HCT116 (cell line): ENCODE data around the gene ZFP69B. TPM values are rescaled to one million over a fixed set of nuclear protein-coding genes. Genes with fewer than 3 reads are reported as not detected.

Source experiments
- ATAC-seq: fragments of 200-7000 bp; cut with Tn5 transposase; 2 replicates; pipeline ENCODE4 v1.9.1; 2020; ENCODE audit warnings: mild to moderate bottlenecking, moderate library complexity
- BruUV-seq: library from RNA; stranded (reverse); fragments of 400-500 nt; replicated peaks from 2 replicates; lab custom pipeline; 2021; lab: Mats Ljungman, UMichigan
- CTCF ChIA-PET: fragments of 300-600 bp; sonication (Branson Sonifier 250); formaldehyde crosslinking; loops from one replicate; lab custom pipeline; 2021; ENCODE audit warnings: antibody characterized with exemption; lab: Charles Lee
- POLR2A ChIA-PET: fragments of 300-600, 350-600 bp; sonication (Branson Sonifier 250); formaldehyde crosslinking; loops from one replicate; lab custom pipeline; 2021; ENCODE audit warnings: antibody characterized with exemption; lab: Charles Lee
- RAD21 ChIA-PET, 2 experiments: fragments of 300-600 bp; sonication (Branson Sonifier 250); formaldehyde crosslinking; loops; one replicate each; lab custom pipeline; 2023; ENCODE audit warnings: low total read pairs in 2 of 2; ENCODE audit not compliant: uncharacterized antibody in 2 of 2, unreplicated experiment in 2 of 2, low non-redundant PET in 1 of 2; lab: Charles Lee
- DNase-seq: peaks from one replicate; pipeline ENCODE4 v3.0.0-alpha.2; 2010; ENCODE audit warnings: low read depth, low spot score
- H2AFZ ChIP-seq: fragments of 200-600 bp; shearing (Covaris generic), sonication (generic); 2 replicates; pipeline ENCODE4 v1.6.1; 2017; ENCODE audit warnings: low read depth, mixed run types, mixed read lengths, antibody characterized with exemption, low read length; ENCODE audit not compliant: poor library complexity, severe bottlenecking
- H3K27ac ChIP-seq: 2 replicates; pipeline ENCODE4 v1.5.1; 2012; ENCODE audit warnings: low read depth, low read length
- H3K27me3 ChIP-seq: fragments of 200-600 bp; sonication (generic); 2 replicates; pipeline ENCODE4 v1.6.1; 2016; ENCODE audit warnings: mixed run types, low read length, mixed read lengths; ENCODE audit not compliant: insufficient read depth
- H3K36me3 ChIP-seq, 2 experiments: fragments of 200-500 bp in 1 of 2; fragments of 200-600 bp in 1 of 2; sonication (Bioruptor generic) in 1 of 2; sonication (generic) in 1 of 2; 2 replicates each; pipeline versions ENCODE4 v1.5.1 to v1.6.1; 2014 to 2016; ENCODE audit warnings: low read length in 2 of 2, inconsistent platforms in 1 of 2, mixed read lengths in 1 of 2, mixed run types in 1 of 2; ENCODE audit not compliant: insufficient read depth in 2 of 2, control insufficient read depth in 1 of 2
- H3K4me1 ChIP-seq, 2 experiments: fragments of 200-600 bp in 1 of 2; sonication (generic) in 1 of 2; 2 replicates each; pipeline versions ENCODE4 v1.5.1 to v1.6.1; 2012 to 2017; ENCODE audit warnings: low read length in 2 of 2, inconsistent platforms in 1 of 2, mild to moderate bottlenecking in 1 of 2, mixed read lengths in 1 of 2, mixed run types in 1 of 2, moderate library complexity in 1 of 2; ENCODE audit not compliant: insufficient read depth in 2 of 2, control insufficient read depth in 1 of 2
- H3K4me2 ChIP-seq: fragments of 200-600 bp; sonication (generic); 2 replicates; pipeline ENCODE4 v1.6.1; 2017; ENCODE audit warnings: mixed run types, low read length, mixed read lengths
- H3K4me3 ChIP-seq, 2 experiments: fragments of 200-600 bp in 1 of 2; sonication (generic) in 1 of 2; replicated peaks in 1 of 2; 2 replicates each; pipeline ENCODE4 v1.5.1; 2011 to 2016; ENCODE audit warnings: low read length in 2 of 2, control low read depth in 1 of 2, low read depth in 1 of 2, mild to moderate bottlenecking in 1 of 2, mixed read lengths in 1 of 2, mixed run types in 1 of 2
- H3K79me2 ChIP-seq: fragments of 200-600 bp; sonication (generic); 2 replicates; pipeline ENCODE4 v1.6.1; 2017; ENCODE audit warnings: mild to moderate bottlenecking, mixed run types, low read length, moderate library complexity, mixed read lengths; ENCODE audit not compliant: insufficient read depth
- H3K9ac ChIP-seq: fragments of 200-600 bp; sonication (generic); 2 replicates; pipeline ENCODE4 v1.6.1; 2016; ENCODE audit warnings: low read length, mixed read lengths
- H3K9me2 ChIP-seq: fragments of 200-600 bp; sonication (generic), shearing (Covaris generic); 2 replicates; pipeline ENCODE4 v1.6.1; 2017; ENCODE audit warnings: mixed run types, mild to moderate bottlenecking, moderate library complexity; ENCODE audit not compliant: insufficient read depth
- H3K9me3 ChIP-seq, 2 experiments: fragments of 200-500 bp in 1 of 2; fragments of 200-600 bp in 1 of 2; sonication (Bioruptor generic) in 1 of 2; sonication (generic) in 1 of 2; 2 replicates each; pipeline ENCODE4 v1.6.1; 2014 to 2017; ENCODE audit warnings: low read length in 2 of 2, mixed read lengths in 2 of 2, inconsistent platforms in 1 of 2, low read depth in 1 of 2, mild to moderate bottlenecking in 1 of 2, mixed run types in 1 of 2, moderate library complexity in 1 of 2; ENCODE audit not compliant: control insufficient read depth in 1 of 2, insufficient read depth in 1 of 2
- H4K20me1 ChIP-seq: fragments of 200-600 bp; sonication (generic), shearing (Covaris generic); 2 replicates; pipeline ENCODE4 v1.6.1; 2017; ENCODE audit warnings: mixed run types, mild to moderate bottlenecking, moderate library complexity; ENCODE audit not compliant: insufficient read depth
- POLR2AphosphoS5 ChIP-seq: IDR thresholded peaks from 2 replicates; pipeline ENCODE4 v1.6.1; 2011; ENCODE audit warnings: mild to moderate bottlenecking, low read depth, low read length, moderate library complexity
- SP1 ChIP-seq: IDR thresholded peaks from 2 replicates; pipeline ENCODE4 v1.6.1; 2012; ENCODE audit warnings: low read depth
- SRF ChIP-seq: IDR thresholded peaks from 2 replicates; pipeline ENCODE4 v1.6.1; 2012; ENCODE audit warnings: low read depth
- YY1 ChIP-seq: IDR thresholded peaks from 2 replicates; pipeline ENCODE4 v1.6.1; 2011; ENCODE audit warnings: low read length, low read depth, moderate library complexity, mild to moderate bottlenecking; ENCODE audit not compliant: insufficient replicate concordance; ENCODE audit errors: extremely low read depth
- ZNF274 ChIP-seq: fragments of 200-500 bp; sonication (Bioruptor generic); IDR thresholded peaks from 2 replicates; pipeline ENCODE4 v1.6.1; 2014; ENCODE audit warnings: mild to moderate bottlenecking, low read depth, low read length, inconsistent platforms
- intact Hi-C: fragments of 100-400 bp; cut with micrococcal nuclease; formaldehyde crosslinking; loops from 2 replicates; pipeline ENCODE4 v1.10.0; 2022
- total RNA-seq: library from RNA; stranded (reverse); gene quantifications from one replicate; pipeline ENCODE4 v1.2.1, GENCODE V29; 2021; ENCODE audit not compliant: unreplicated experiment
- TF ChIP-seq, protein P1 (sequence below): IDR thresholded peaks from 2 replicates; pipeline ENCODE4 v1.6.1; 2012

Gene ZFP69B
- total RNA-seq, 1 experiment from 2014 or later, result 0.27 TPM

DNA sequence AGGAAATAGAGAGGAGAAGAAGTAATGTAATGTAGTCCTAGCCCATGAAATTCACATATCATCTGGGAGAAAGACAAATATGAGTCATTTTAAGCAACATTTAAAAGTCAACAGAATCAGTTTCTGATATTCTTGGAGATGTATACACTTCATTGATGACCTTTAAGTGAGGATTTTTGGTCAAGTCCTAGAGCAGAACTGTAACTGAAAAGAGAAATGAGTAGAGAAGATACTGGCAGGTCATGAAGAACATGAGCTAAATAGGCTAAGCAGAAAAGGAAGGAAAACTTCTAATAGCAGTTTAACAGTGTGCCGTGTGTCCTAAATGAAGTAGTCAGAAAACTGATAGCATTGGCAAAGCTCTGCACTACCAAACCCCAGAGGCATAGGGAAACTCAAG lies 4.6 kb downstream of the ZFP69B start:
- Histone ChIP-seq H2AFZ (no peak overlapping the region), H3K27me3 (no peaks in the 10 kb centered on the region), H3K4me2 (no peak overlapping the region), H3K4me1 (no peaks in the 10 kb centered on the region), H3K36me3 (no peaks in the 10 kb centered on the region), H4K20me1 (no peaks in the 10 kb centered on the region), H3K9me3 (peaks cover 9 to 10% of the 10 kb centered on the region in 2 experiments; a peak in 2 of 4 replicates), H3K27ac (no peak overlapping the region), H3K79me2 (no peaks in the 10 kb centered on the region), H3K9ac (no peak overlapping the region), H3K4me3 (no peak overlapping the region)
- POLR2A ChIA-PET, result no interaction called here
- ATAC-seq (no peak), DNase-seq (no peak)
- CTCF ChIA-PET, result no interaction called here
- RAD21 ChIA-PET, result no interaction called here
- intact Hi-C loops, result no loop called here
- TF ChIP-seq SP1, result no peak
- no peak for TF ChIP-seq POLR2AphosphoS5
- TF ChIP-seq, protein P1, sequence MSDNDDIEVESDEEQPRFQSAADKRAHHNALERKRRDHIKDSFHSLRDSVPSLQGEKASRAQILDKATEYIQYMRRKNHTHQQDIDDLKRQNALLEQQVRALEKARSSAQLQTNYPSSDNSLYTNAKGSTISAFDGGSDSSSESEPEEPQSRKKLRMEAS, result no peak
- TF ChIP-seq, all 23 proteins: peak for 0
- no peaks in the 10 kb centered on the region for H3K9me2 ChIP-seq
- no TSS peak for BruUV-seq

DNA sequence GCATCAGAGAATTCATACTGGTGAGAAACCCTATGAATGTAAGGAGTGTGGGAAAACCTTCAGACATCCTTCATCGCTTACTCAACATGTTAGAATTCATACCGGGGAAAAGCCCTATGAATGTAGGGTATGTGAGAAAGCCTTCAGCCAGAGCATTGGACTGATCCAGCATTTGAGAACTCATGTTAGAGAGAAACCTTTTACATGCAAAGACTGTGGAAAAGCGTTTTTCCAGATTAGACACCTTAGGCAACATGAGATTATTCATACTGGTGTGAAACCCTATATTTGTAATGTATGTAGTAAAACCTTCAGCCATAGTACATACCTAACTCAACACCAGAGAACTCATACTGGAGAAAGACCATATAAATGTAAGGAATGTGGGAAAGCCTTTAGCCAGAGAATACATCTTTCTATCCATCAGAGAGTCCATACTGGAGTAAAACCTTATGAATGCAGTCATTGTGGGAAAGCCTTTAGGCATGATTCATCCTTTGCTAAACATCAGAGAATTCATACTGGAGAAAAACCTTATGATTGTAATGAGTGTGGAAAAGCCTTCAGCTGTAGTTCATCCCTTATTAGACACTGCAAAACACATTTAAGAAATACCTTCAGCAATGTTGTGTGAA lies 12.8 kb downstream of the ZFP69B start:
- H3K27ac ChIP-seq, result no peak overlapping the region
- BruUV-seq, result no TSS peak
- ChIA-PET RAD21 (no interaction called here), POLR2A (no interaction called here), CTCF (no interaction called here)
- no peaks in the 10 kb centered on the region for H4K20me1 ChIP-seq
- H3K9me2 ChIP-seq, result no peaks in the 10 kb centered on the region
- H3K4me3 ChIP-seq, result no peak overlapping the region
- no peaks in the 10 kb centered on the region for H3K4me1 ChIP-seq
- intact Hi-C loops, result no loop called here
- no peak overlapping the region for H3K9ac ChIP-seq
- H3K9me3 ChIP-seq, result peaks cover 39 to 57% of the 10 kb centered on the region in 2 experiments; a peak in 3 of 4 replicates
- no peak for DNase-seq
- H3K4me2 ChIP-seq, result no peak overlapping the region
- TF ChIP-seq SRF (no peak), ZNF274 (peak; percentile 100), YY1 (no peak)
- TF ChIP-seq, protein P1, result no peak
- no peaks in the 10 kb centered on the region for H3K79me2 ChIP-seq
- no peaks in the 10 kb centered on the region for H3K27me3 ChIP-seq
- no peaks in the 10 kb centered on the region for H3K36me3 ChIP-seq
- no peak overlapping the region for H2AFZ ChIP-seq
- ATAC-seq, result no peak
